Left lung (tissue), 10 donors: ENCODE measurements around the gene TTLL8. TPM values are rescaled to one million over a fixed set of nuclear protein-coding genes. Genes with fewer than 3 reads are reported as not detected.

Experiments
- ATAC-seq: fragments of 200-7000 bp; cut with Tn5 transposase; one replicate; pipeline ENCODE4 v1.9.1; 2020; ENCODE audit warnings: moderate library complexity
- DNase-seq, 4 donors: peaks; one replicate each; pipeline ENCODE4 v3.0.0-alpha.2; 2013 to 2020
- H3K27ac ChIP-seq, 2 donors: fragments of 200-600 bp; sonication (generic) in 1 of 2; one replicate each; pipeline versions ENCODE4 v1.5.0 to v1.8.0; 2020 to 2021
- H3K27me3 ChIP-seq, 2 donors: fragments of 200-600 bp; sonication (generic) in 1 of 2; one replicate each; pipeline versions ENCODE4 v1.5.0 to v1.8.0; 2020 to 2021
- H3K36me3 ChIP-seq, 2 donors: fragments of 200-600 bp; sonication (generic) in 1 of 2; one replicate each; pipeline versions ENCODE4 v1.5.0 to v1.8.0; 2020 to 2021
- H3K4me1 ChIP-seq, 2 donors: fragments of 200-600 bp; one replicate each; pipeline ENCODE4 v1.8.0; 2021
- H3K4me3 ChIP-seq, 2 donors: fragments of 200-600 bp; sonication (generic) in 1 of 2; one replicate each; pipeline versions ENCODE4 v1.5.0 to v1.8.0; 2020 to 2021; ENCODE audit warnings: mild to moderate bottlenecking in 1 of 2
- H3K9me3 ChIP-seq, 2 donors: fragments of 200-600 bp; sonication (generic) in 1 of 2; one replicate each; pipeline versions ENCODE4 v1.5.0 to v1.8.0; 2020 to 2021
- intact Hi-C, 2 donors: fragments of 100-400 bp; cut with DNase I; formaldehyde crosslinking; loops; one replicate each; pipeline versions ENCODE4 v1.11.2 to v1.14.2; 2022
- polyA plus RNA-seq, 6 donors: library from polyadenylated mRNA; unstranded; fragments of 120-200 nt; gene quantifications; one replicate each; pipeline ENCODE4 v1.2.1, GENCODE V29; 2013; ENCODE audit not compliant: insufficient read length in 6 of 6
- total RNA-seq, 2 donors: library from RNA; stranded (reverse); fragmentation: NEBNext Ultra II Directional; extraction: Animal tissue kit (Norgen Biotek cat#: 25700); gene quantifications; one replicate each; pipeline ENCODE4 v1.2.1, GENCODE V29; 2021
- TF ChIP-seq, protein P1 (sequence below), 2 donors: fragments of 200-600 bp; sonication (generic) in 1 of 2; IDR thresholded peaks; one replicate each; pipeline versions ENCODE4 v1.5.0 to v1.8.0; 2021; ENCODE audit warnings: antibody characterized with exemption in 2 of 2
- donor health status: DM: no; HTN: yes; CAD: no.
- donor health status: DM: no; HTN: no; CAD: no.

The TTLL8 gene
- total and polyA plus RNA-seq, 8 donors, result not detected

DNA sequence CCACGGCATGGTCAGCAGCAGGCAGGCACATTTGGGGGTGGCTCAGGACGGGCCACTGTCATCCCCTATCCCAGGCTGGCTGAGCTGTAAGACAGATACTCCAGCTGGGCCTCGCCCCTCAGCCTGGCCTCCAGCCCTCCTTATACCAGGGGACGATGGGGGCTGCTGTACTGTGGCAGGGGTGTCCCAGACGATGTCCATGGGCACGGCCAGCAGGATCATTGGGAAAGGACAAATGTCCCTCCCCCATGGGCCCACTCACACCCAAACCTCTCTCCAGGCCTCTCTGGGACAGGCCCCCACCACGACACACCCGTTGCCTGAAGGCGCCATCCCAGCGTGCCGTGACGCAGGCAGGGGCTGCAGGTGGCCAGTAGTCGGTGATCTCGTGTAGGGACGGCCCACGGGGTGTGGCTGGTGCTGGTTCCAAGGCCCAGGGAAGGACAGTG, 44.0 kb downstream of the TTLL8 start:
- no peak for ATAC-seq

DNA sequence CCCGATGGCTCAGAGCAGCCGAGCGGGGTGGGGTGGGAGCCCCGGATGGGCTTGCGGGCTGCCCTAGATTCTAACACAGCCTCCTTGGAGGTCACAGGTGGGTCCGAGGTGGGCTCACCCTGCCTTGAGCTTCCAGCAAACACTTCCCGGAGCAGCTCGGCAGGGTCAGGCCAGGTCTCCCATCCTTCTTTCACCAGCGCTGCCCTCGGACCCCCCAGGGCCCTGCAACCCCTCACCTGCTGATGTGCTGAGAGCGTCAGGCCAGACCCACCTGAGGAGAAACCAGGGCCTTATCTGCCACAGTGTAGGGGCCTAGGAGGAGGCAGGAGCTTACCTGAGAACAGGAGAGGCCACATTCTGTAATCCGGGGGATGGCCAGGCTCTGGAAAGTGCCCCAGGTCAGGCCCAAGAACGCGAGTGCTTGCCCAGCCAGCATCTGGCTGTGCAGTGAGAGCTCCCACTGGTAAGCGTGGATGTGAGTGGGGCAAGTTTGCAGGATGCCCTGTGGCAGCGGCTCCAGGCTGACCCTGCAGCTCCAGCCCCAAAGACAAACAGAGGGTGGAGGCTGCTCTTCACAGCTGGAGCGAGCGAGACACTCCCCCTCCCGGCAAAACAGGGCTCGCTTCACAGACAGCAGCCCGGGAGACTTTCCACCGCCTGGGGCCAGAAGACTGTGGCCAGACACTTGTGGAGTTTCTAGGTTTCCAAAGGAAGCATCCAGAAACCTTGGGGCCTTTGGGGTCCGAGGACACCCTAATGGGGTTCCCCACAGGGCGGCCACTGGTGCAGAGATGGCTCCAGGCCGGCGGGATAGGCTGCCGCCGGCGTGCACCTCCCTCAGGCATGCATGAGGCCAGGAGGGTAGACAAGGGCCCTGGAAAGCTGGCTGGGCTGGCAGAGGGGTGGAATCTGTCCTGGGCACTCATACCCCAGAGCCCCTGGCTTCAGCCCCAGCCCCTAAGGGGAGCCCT, 45.6 kb downstream of the TTLL8 start, which contains the start of gene IL17REL:
Gene IL17REL, minus strand, starts transcription at position 555 of the 971 bp plus-strand sequence. Its CDS starts 119 bp downstream, at position 436.
- Histone ChIP-seq H3K4me1 (peaks cover 5 to 14% of the 10 kb centered on the region in 2 donors), H3K9me3 (no peaks in the 10 kb centered on the region), H3K27ac (no peak within 1 kb of the TSS), H3K36me3 (no peaks in the 10 kb centered on the region), H3K27me3 (peaks cover 52 to 84% of the 10 kb centered on the region in 2 donors), H3K4me3 (no peak within 1 kb of the TSS)
- intact Hi-C loops, result no loop called here
- DNase-seq (peak in 1 of 4 donors; percentile 72), ATAC-seq (peak; percentile 32)
- TF ChIP-seq, protein P1, sequence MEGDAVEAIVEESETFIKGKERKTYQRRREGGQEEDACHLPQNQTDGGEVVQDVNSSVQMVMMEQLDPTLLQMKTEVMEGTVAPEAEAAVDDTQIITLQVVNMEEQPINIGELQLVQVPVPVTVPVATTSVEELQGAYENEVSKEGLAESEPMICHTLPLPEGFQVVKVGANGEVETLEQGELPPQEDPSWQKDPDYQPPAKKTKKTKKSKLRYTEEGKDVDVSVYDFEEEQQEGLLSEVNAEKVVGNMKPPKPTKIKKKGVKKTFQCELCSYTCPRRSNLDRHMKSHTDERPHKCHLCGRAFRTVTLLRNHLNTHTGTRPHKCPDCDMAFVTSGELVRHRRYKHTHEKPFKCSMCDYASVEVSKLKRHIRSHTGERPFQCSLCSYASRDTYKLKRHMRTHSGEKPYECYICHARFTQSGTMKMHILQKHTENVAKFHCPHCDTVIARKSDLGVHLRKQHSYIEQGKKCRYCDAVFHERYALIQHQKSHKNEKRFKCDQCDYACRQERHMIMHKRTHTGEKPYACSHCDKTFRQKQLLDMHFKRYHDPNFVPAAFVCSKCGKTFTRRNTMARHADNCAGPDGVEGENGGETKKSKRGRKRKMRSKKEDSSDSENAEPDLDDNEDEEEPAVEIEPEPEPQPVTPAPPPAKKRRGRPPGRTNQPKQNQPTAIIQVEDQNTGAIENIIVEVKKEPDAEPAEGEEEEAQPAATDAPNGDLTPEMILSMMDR (IDR thresholded peaks at IDR 0.05), result no peak

More for the DNA sequence above, 44.0 kb downstream of the TTLL8 start:
- TF ChIP-seq, protein P1 (IDR thresholded peaks at IDR 0.05), result no peak
- intact Hi-C loops, result no loop called here
- Histone ChIP-seq H3K9me3 (no peaks in the 10 kb centered on the region), H3K27ac (no peak overlapping the region), H3K27me3 (peaks cover 56 to 99% of the 10 kb centered on the region in 2 donors), H3K36me3 (no peaks in the 10 kb centered on the region), H3K4me1 (peaks cover 5 to 14% of the 10 kb centered on the region in 2 donors), H3K4me3 (no peak overlapping the region)
- DNase-seq, result peak in 1 of 4 donors; percentile 67

DNA sequence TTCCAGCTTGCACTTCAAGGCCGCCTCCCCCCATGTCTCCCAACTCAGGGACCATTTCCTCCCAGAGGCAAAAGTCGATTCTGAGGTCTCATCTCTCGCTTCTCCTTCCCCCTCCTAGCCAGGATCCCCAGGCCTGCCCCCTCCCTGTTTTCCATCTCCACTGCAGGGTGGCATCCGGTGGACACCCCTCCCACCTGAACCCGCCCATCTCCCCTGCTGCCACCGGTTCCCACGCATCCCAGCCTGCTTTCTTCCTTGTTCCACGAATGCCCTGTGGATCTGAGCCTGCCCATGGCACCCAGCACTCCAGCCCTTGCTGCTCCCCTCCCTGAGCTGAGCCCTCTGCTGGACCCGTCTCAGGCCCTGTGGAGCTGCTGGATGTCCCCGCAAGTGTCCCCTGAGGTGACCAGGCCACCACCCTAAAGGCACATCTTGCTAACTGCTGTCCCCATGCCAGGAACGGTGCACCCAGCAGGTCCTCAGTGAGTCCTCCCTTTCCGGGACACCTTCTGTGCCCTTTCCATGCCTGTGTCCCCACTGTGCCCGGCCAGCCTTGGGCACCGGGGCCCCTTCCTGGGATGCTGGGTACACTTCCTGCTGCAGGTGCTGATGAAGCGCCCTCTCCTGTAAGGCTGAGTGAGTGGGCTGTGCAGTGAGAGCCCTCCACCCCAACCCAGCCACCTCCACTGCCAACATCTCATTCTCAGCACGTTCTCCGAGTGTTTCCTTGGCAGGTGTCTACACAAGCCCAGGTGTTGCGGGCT, 46.5 kb downstream of the TTLL8 start:
- Histone ChIP-seq H3K27ac (no peak overlapping the region), H3K27me3 (peaks cover 49 to 75% of the 10 kb centered on the region in 2 donors), H3K9me3 (no peaks in the 10 kb centered on the region), H3K36me3 (no peaks in the 10 kb centered on the region), H3K4me3 (no peak overlapping the region), H3K4me1 (peaks cover 5 to 14% of the 10 kb centered on the region in 2 donors)
- DNase-seq (peak in 3 of 4 donors; percentile 29 to 68 (median 62)), ATAC-seq (peak; percentile 63)
- intact Hi-C loops, result no loop called here
- TF ChIP-seq, protein P1 (IDR thresholded peaks at IDR 0.05), result no peak

DNA sequence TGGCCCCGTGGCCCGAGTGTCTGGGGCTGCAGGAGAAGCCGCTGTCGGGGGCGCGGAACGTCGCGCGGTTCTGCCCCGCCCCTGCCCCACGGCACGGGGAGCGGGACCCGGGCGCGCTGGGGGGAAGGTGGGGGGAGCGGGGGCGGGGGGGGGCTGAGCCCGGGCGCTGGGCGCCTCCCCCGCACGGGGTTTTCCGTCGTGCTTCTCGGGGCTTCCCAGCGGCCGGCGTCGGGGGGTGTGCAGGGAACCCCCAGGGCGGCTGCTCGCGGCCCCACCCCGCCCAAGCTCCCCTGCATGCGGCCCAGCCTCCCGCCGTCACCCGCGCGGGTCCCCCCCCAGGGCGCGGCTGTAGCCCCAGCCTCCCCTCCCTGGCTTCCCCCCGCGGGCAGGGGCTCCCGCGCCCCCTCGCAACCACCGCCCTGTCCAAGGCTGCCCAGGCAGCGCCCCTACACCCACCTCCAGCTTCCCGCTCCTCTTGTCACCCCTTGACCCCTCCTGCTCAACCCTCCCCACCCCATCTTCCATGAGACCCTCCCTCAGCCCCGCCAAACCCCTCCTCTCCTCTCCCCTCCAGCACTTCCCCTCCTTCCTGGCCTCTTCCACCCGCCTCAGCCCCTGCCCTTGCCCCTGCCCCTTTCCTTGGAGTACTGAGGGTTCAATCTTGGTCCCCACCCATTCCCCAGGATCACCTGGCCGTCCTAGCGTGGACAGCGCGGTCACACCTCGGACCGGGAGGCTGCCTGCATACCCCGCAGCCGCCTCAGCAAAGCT, 47.2 kb downstream of the TTLL8 start:
- ATAC-seq, result no peak
- no peak overlapping the region for H3K4me3 ChIP-seq
- intact Hi-C loops, result no loop called here

More for the DNA sequence above, 47.2 kb downstream of the TTLL8 start:
- Histone ChIP-seq H3K27me3 (peaks cover 42 to 67% of the 10 kb centered on the region in 2 donors), H3K36me3 (no peaks in the 10 kb centered on the region), H3K4me1 (peaks cover 5 to 14% of the 10 kb centered on the region in 2 donors), H3K9me3 (no peaks in the 10 kb centered on the region), H3K27ac (no peak overlapping the region)
- TF ChIP-seq, protein P1 (IDR thresholded peaks at IDR 0.05), result no peak
- peak in 1 of 4 donors; percentile 72 for DNase-seq
